Measurements from ENCODE around the gene TSPEAR. TPM values are rescaled to one million over a fixed set of nuclear protein-coding genes. Genes with fewer than 3 reads are reported as not detected.

The TSPEAR gene
- total and polyA plus RNA-seq, 11 donors = 0.01 to 2.6 (median 0.71) TPM; not detected in 2

DNA sequence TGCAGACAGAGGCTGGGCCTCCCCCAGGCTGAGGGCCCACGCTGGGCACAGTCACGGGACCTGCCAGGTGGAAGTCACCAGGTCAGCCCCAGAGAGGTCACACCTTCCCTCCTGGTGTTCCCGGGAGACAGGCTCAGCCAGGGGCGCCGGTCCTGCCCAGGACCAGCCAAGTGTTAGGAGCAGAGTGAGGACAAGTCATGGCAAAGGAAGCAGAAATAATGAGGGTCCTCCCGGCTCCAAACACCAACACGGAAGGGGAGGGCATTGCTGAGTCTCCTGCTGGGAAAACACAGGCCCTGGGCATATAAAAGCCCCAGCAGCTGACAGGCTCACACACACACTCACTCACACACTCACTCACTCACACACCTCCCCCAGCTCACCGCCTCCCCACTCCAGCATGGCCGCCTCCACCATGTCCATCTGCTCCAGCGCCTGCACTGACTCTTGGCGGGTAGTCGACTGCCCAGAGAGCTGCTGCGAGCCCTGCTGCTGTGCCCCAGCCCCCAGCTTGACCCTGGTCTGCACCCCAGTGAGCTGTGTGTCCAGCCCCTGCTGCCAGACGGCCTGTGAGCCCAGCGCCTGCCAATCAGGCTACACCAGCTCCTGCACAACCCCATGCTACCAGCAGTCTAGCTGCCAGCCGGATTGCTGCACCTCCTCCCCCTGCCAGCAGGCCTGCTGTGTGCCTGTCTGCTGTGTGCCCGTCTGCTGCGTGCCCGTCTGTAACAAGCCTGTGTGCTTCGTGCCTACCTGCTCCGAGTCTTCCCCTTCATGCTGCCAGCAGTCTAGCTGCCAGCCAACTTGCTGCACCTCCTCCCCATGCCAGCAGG, 74.1 kb downstream of the TSPEAR start, which contains the start of gene KRTAP10-10:
TSS of gene KRTAP10-10 (plus strand) at position 339 of the 833 bp plus-strand sequence. CDS start at position 401, 62 bp downstream.
- no peaks in the 10 kb centered on the region for H3K4me1 ChIP-seq
- 44 to 58% (median 53%) methylated on average over 13 to 21 of the region's 21 CpGs for WGBS, 4 donors
- DNase-seq (no peak), ATAC-seq (peak in 2 of 4 donors; percentile 26 to 29)
- H3K4me3 ChIP-seq = no peak within 1 kb of the TSS
- H3K27ac ChIP-seq = no peak within 1 kb of the TSS
- intact Hi-C loops (cut with DNase I) = no loop called here
- H3K36me3 ChIP-seq = no peaks in the 10 kb centered on the region
- no peak for TF ChIP-seq POLR2A (IDR thresholded peaks at IDR 0.05)
- TF ChIP-seq, protein P1, sequence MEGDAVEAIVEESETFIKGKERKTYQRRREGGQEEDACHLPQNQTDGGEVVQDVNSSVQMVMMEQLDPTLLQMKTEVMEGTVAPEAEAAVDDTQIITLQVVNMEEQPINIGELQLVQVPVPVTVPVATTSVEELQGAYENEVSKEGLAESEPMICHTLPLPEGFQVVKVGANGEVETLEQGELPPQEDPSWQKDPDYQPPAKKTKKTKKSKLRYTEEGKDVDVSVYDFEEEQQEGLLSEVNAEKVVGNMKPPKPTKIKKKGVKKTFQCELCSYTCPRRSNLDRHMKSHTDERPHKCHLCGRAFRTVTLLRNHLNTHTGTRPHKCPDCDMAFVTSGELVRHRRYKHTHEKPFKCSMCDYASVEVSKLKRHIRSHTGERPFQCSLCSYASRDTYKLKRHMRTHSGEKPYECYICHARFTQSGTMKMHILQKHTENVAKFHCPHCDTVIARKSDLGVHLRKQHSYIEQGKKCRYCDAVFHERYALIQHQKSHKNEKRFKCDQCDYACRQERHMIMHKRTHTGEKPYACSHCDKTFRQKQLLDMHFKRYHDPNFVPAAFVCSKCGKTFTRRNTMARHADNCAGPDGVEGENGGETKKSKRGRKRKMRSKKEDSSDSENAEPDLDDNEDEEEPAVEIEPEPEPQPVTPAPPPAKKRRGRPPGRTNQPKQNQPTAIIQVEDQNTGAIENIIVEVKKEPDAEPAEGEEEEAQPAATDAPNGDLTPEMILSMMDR (IDR thresholded peaks at IDR 0.05) = no peak
- H3K9me3 ChIP-seq = peaks cover 0 to 24% (median 6%) of the 10 kb centered on the region in 12 donors
- H3K27me3 ChIP-seq = peaks cover 0 to 21% (median 0%) of the 10 kb centered on the region in 9 donors

DNA sequence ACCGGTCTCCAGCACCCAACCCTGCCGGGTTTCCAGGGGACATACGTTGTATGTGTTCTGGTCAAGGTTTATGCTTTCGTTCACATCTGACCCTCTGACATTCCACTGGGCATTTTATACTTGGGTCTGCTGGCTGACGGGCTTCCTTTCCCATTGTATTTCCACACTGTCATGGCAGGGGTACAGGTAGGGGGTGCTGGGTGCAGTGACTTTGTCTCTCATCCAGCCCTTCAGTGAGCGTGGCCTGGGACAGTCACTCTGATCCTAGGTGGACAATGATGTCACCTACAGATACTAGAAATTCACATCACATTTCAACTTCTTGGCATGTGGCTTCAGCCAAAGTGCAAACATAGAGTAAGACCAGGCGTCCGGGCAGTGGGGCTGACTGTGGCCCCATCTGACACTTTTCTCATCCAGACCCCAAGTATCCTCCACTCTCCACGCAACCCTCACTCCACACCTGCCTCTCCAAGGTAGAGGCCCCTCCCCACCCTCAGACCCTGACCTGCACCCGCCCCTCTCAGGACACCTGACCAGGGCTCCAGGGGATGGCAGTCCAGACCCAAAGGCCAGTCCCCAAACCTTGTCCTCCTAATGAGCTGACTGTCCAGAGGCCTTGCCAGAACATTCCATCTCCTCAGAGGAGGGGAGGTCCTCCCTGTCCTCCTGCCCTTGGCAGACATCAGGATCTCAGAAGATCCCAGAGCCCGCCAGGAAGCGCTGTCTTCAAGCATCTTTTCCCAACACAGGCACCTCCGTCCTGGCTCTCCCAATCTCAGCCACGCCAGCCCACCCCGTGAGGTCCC, 75.0 kb downstream of the TSPEAR start:
- H3K9me3 ChIP-seq = peaks cover 0 to 32% (median 13%) of the 10 kb centered on the region in 12 donors
- no peak for DNase-seq
- H3K4me1 ChIP-seq = no peaks in the 10 kb centered on the region
- no peaks in the 10 kb centered on the region for H3K36me3 ChIP-seq
- no peak overlapping the region for H3K4me3 ChIP-seq
- no peak overlapping the region for H3K27ac ChIP-seq
- peaks cover 0 to 21% (median 0%) of the 10 kb centered on the region in 9 donors for H3K27me3 ChIP-seq
- no peak for TF ChIP-seq POLR2A (IDR thresholded peaks at IDR 0.05)
- TF ChIP-seq, protein P1 (IDR thresholded peaks at IDR 0.05) = no peak
- intact Hi-C loops (cut with DNase I) = no loop called here
- ATAC-seq = peak in 2 of 4 donors; percentile 10 to 27
- 76 to 86% (median 83%) methylated on average over 15 of the region's 15 CpGs for WGBS, 4 donors

DNA sequence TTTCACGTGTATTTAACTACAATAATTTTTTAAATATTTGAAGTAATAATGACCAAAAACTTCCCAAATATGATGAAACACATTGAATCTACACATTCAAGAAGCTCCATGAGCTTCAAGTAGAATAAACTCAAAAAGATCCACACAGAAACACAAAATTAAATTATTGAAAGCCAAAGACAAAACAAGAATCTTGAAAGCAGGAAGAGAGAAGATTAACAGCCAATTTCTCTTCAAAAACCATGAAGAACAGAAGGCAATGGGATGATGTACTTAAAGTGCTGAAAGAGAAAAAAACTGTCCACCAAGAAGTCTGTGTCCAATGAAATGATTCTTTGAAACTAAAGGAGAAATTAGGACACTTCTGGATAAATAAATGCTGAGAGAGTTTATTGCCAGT, 79.3 kb downstream of the TSPEAR start:
- Histone ChIP-seq H3K36me3 (no peaks in the 10 kb centered on the region), H3K27me3 (peaks cover 0 to 27% (median 0%) of the 10 kb centered on the region in 9 donors), H3K4me1 (peaks cover 0 to 14% (median 0%) of the 10 kb centered on the region in 12 donors), H3K9me3 (peaks cover 0 to 36% (median 21%) of the 10 kb centered on the region in 12 donors), H3K27ac (no peak overlapping the region), H3K4me3 (no peak overlapping the region)
- ATAC-seq (no peak), DNase-seq (no peak)
- TF ChIP-seq, protein P1 (IDR thresholded peaks at IDR 0.05) = no peak
- no peak for TF ChIP-seq POLR2A (IDR thresholded peaks at IDR 0.05)
- intact Hi-C loops (cut with DNase I) = no loop called here
- WGBS, 4 donors = 89 to 95% (median 93%) methylated on average over 1 of the region's 1 CpG

DNA sequence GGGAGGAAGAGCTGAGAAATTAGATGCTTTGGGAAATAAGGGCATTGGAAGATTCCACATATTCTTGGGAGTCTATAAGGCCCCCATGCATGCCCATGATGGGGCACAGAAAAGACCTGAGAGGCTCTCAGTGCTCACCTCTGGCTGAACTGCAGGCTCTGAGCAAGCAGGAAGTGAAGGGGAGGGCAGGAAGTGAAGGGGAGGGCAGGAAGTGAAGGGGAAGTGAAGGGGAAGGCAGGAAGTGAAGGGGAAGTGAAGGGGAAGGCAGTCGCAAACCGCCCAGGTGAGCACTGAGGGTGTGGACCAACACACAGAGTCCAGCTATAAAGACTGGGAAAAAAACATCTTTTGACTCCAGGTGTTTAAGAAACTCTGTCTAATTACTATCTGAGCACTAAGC, 80.9 kb downstream of the TSPEAR start:
- no peak overlapping the region for H3K27ac ChIP-seq
- DNase-seq (no peak), ATAC-seq (no peak)
- intact Hi-C loops (cut with DNase I) = no loop called here
- TF ChIP-seq, protein P1 (IDR thresholded peaks at IDR 0.05) = no peak
- no peak for TF ChIP-seq POLR2A (IDR thresholded peaks at IDR 0.05)
- no peaks in the 10 kb centered on the region for H3K36me3 ChIP-seq
- H3K9me3 ChIP-seq = peaks cover 0 to 36% (median 21%) of the 10 kb centered on the region in 12 donors
- no peak overlapping the region for H3K4me3 ChIP-seq
- H3K4me1 ChIP-seq = peaks cover 0 to 28% (median 0%) of the 10 kb centered on the region in 12 donors
- peaks cover 0 to 26% (median 0%) of the 10 kb centered on the region in 9 donors for H3K27me3 ChIP-seq
- 59 to 78% (median 70%) methylated on average over 2 of the region's 2 CpGs for WGBS, 4 donors
